CD14-positive monocyte (primary cell): ENCODE results near the gene TNFRSF9. TPM values are rescaled to one million over a fixed set of nuclear protein-coding genes. Genes with fewer than 3 reads are reported as not detected.

Source experiments
- DNase-seq, 3 donors: peaks; one replicate each; pipeline ENCODE4 v3.0.0-alpha.2; 2011 to 2022
- H2AFZ ChIP-seq: 2 replicates; pipeline ENCODE4 v1.6.0; 2012; ENCODE audit warnings: mild to moderate bottlenecking, low read depth, low read length, inconsistent platforms; ENCODE audit not compliant: insufficient read depth, poor library complexity, severe bottlenecking
- H3K27ac ChIP-seq, 2 donors: 1 replicate in 1 of 2; 2 replicates in 1 of 2; pipeline ENCODE4 v1.5.1; 2012 to 2013; ENCODE audit warnings: low read length in 2 of 2, control low read depth in 1 of 2, inconsistent platforms in 1 of 2, low read depth in 1 of 2, mild to moderate bottlenecking in 1 of 2
- H3K27me3 ChIP-seq, 2 donors: one replicate each; pipeline versions ENCODE4 v1.6.0 to v1.6.1; 2011 to 2013; ENCODE audit warnings: low read length in 2 of 2; ENCODE audit not compliant: control insufficient read depth in 2 of 2, insufficient read depth in 2 of 2
- H3K36me3 ChIP-seq, 2 donors: replicated peaks in 1 of 2; 1 replicate in 1 of 2; 2 replicates in 1 of 2; pipeline versions ENCODE4 v1.5.1 to v1.6.1; 2012 to 2013; ENCODE audit warnings: low read length in 2 of 2, control low read depth in 1 of 2, inconsistent platforms in 1 of 2, mild to moderate bottlenecking in 1 of 2; ENCODE audit not compliant: insufficient read depth in 2 of 2, control insufficient read depth in 1 of 2
- H3K4me1 ChIP-seq, 2 donors: 1 replicate in 1 of 2; 2 replicates in 1 of 2; pipeline versions ENCODE4 v1.5.1 to v1.6.1; 2012 to 2013; ENCODE audit warnings: low read length in 2 of 2, control low read depth in 1 of 2, inconsistent platforms in 1 of 2, mild to moderate bottlenecking in 1 of 2, moderate library complexity in 1 of 2; ENCODE audit not compliant: insufficient read depth in 2 of 2, control insufficient read depth in 1 of 2
- H3K4me2 ChIP-seq: replicated peaks from 2 replicates; pipeline ENCODE3; 2012; ENCODE audit warnings: low read length, moderate library complexity, mild to moderate bottlenecking; ENCODE audit not compliant: poor library complexity, severe bottlenecking; ENCODE audit errors: extremely low read depth
- H3K4me3 ChIP-seq, 3 experiments: fragments of 200-600 bp in 1 of 3; sonication (generic) in 1 of 3; replicated peaks in 1 of 3; 1 replicate in 2 of 3; 2 replicates in 1 of 3; pipeline ENCODE4 v1.5.1; 2011 to 2013; ENCODE audit warnings: low read length in 3 of 3, mild to moderate bottlenecking in 3 of 3, control low read depth in 2 of 3, low read depth in 2 of 3, inconsistent platforms in 1 of 3, moderate library complexity in 1 of 3
- H3K79me2 ChIP-seq: 2 replicates; pipeline ENCODE4 v1.6.0; 2012; ENCODE audit warnings: mild to moderate bottlenecking, control low read depth, inconsistent platforms, low read length, moderate library complexity; ENCODE audit not compliant: insufficient read depth
- H3K9ac ChIP-seq: 2 replicates; pipeline ENCODE4 v1.6.0; 2017; ENCODE audit warnings: low read length, mild to moderate bottlenecking; ENCODE audit not compliant: insufficient read depth, poor library complexity, severe bottlenecking
- H3K9me3 ChIP-seq, 2 donors: replicated peaks in 1 of 2; 1 replicate in 1 of 2; 2 replicates in 1 of 2; pipeline versions ENCODE4 v1.5.1 to v1.6.1; 2012 to 2013; ENCODE audit warnings: low read length in 2 of 2, control low read depth in 1 of 2; ENCODE audit not compliant: control insufficient read depth in 1 of 2, insufficient read depth in 1 of 2
- H4K20me1 ChIP-seq: 2 replicates; pipeline ENCODE4 v1.6.0; 2012; ENCODE audit warnings: mild to moderate bottlenecking, low read length, control low read depth, moderate library complexity; ENCODE audit not compliant: insufficient read depth
- H3K27ac Mint-ChIP-seq, 7 donors: one replicate each; pipeline ENCODE4 v1.8.0; 2020; ENCODE audit warnings: mild to moderate bottlenecking in 7 of 7, mixed read lengths in 7 of 7, moderate library complexity in 6 of 7, inconsistent platforms in 2 of 7
- H3K27me3 Mint-ChIP-seq, 3 donors: one replicate each; pipeline ENCODE4 v1.8.0; 2021 to 2022; ENCODE audit warnings: low read depth in 3 of 3, mild to moderate bottlenecking in 3 of 3, mixed read lengths in 3 of 3, moderate library complexity in 3 of 3, inconsistent platforms in 1 of 3
- H3K36me3 Mint-ChIP-seq, 2 donors: one replicate each; pipeline ENCODE4 v1.8.0; 2020; ENCODE audit warnings: mixed read lengths in 2 of 2, inconsistent platforms in 1 of 2, mild to moderate bottlenecking in 1 of 2
- H3K4me1 Mint-ChIP-seq: one replicate; pipeline ENCODE4 v1.8.0; 2020; ENCODE audit warnings: mild to moderate bottlenecking, mixed read lengths
- H3K4me3 Mint-ChIP-seq, 2 donors: one replicate each; pipeline ENCODE4 v1.8.0; 2020; ENCODE audit warnings: mild to moderate bottlenecking in 2 of 2, mixed read lengths in 2 of 2, moderate library complexity in 1 of 2
- H3K9me3 Mint-ChIP-seq, 7 donors: one replicate each; pipeline ENCODE4 v1.8.0; 2020 to 2022; ENCODE audit warnings: mixed read lengths in 7 of 7, mild to moderate bottlenecking in 6 of 7, moderate library complexity in 6 of 7, inconsistent platforms in 2 of 7
- CTCF ChIP-seq: fragments of 200-600 bp; IDR thresholded peaks from one replicate; pipeline ENCODE4 v1.8.0; 2022; ENCODE audit warnings: antibody characterized with exemption, mild to moderate bottlenecking
- whole genome bisulfite sequencing: methylation state at CpG from one replicate; pipeline ENCODE4 v1.1.5; 2013; ENCODE audit warnings: missing lambda C conversion rate; ENCODE audit not compliant: insufficient coverage; 5-methylcytosine and 5-hydroxymethylcytosine counted together
- intact Hi-C, 2 donors: fragments of 100-400 bp; cut with micrococcal nuclease; formaldehyde crosslinking; loops; one replicate each; pipeline versions ENCODE4 v1.15.0 to v1.15.1; 2023
- polyA plus RNA-seq, 3 donors: library from polyadenylated mRNA; depleted of rRNA in 1 of 3; unstranded in 2 of 3; stranded (reverse) in 1 of 3; fragments of 300-500 nt in 2 of 3; fragments of >200 nt in 1 of 3; fragmentation: Illumina TruSeq in 2 of 3; gene quantifications; 1 replicate in 2 of 3; 2 replicates in 1 of 3; pipeline ENCODE4 v1.2.3, GENCODE V29; 2012 to 2021

The TNFRSF9 gene
- polyA plus RNA-seq, 3 donors = 1.1 to 2.6 (median 2.6) TPM

- H2AFZ ChIP-seq = no peak overlapping the region
- H3K36me3 ChIP-seq = peaks cover 64 to 85% of the 10 kb centered on the region in 2 donors
- 100% methylated on average over 1 of the region's 5 CpGs for WGBS
Observed at GRCh38 chr1:7972285-7972684, 31.6 kb upstream of the TNFRSF9 start.

GRCh38 chr1:7971024-7971423 is 30.4 kb upstream of the TNFRSF9 start:
- no peak for DNase-seq

More at GRCh38 chr1:7972285-7972684, 31.6 kb upstream of the TNFRSF9 start:
- intact Hi-C loops = no loop called here
- Histone ChIP-seq H3K9me3 (no peaks in the 10 kb centered on the region), H3K4me3 (no peak overlapping the region), H3K27ac (no peak overlapping the region), H3K27me3 (no peaks in the 10 kb centered on the region), H4K20me1 (peaks cover 50% of the 10 kb centered on the region), H3K9ac (no peak overlapping the region), H3K4me2 (no peak overlapping the region), H3K79me2 (peaks cover 19% of the 10 kb centered on the region), H3K4me1 (no peaks in the 10 kb centered on the region)
- DNase-seq = no peak
- H3K36me3 Mint-ChIP-seq = peaks cover 54 to 85% of the 10 kb centered on the region in 2 donors
- no peak for TF ChIP-seq CTCF
- H3K4me3 Mint-ChIP-seq = no peak overlapping the region
- H3K4me1 Mint-ChIP-seq = no peaks in the 10 kb centered on the region
- H3K27me3 Mint-ChIP-seq = peaks cover 0 to 1% (median 0%) of the 10 kb centered on the region in 3 donors
- H3K9me3 Mint-ChIP-seq = peaks cover 0 to 2% (median 0%) of the 10 kb centered on the region in 7 donors
- no peak overlapping the region for H3K27ac Mint-ChIP-seq

More at GRCh38 chr1:7971024-7971423, 30.4 kb upstream of the TNFRSF9 start:
- no peak overlapping the region for H3K9ac ChIP-seq
- no peak for TF ChIP-seq CTCF
- H3K79me2 ChIP-seq = peaks cover 28% of the 10 kb centered on the region
- 95% methylated on average over 6 of the region's 6 CpGs for WGBS
- Mint-ChIP-seq H3K27ac (peak overlapping the region in 1 of 7 donors; percentile 11), H3K36me3 (peaks cover 54 to 87% of the 10 kb centered on the region in 2 donors), H3K4me1 (no peaks in the 10 kb centered on the region), H3K4me3 (no peak overlapping the region), H3K9me3 (peaks cover 0 to 2% (median 0%) of the 10 kb centered on the region in 7 donors), H3K27me3 (peaks cover 0 to 1% (median 0%) of the 10 kb centered on the region in 3 donors)
- no peak overlapping the region for H3K4me3 ChIP-seq
- H3K4me1 ChIP-seq = no peaks in the 10 kb centered on the region
- H4K20me1 ChIP-seq = peaks cover 48% of the 10 kb centered on the region
- peaks cover 66 to 85% of the 10 kb centered on the region in 2 donors for H3K36me3 ChIP-seq
- H2AFZ ChIP-seq = no peak overlapping the region
- H3K27ac ChIP-seq = no peak overlapping the region
- H3K4me2 ChIP-seq = no peak overlapping the region
- H3K27me3 ChIP-seq = no peaks in the 10 kb centered on the region
- no peaks in the 10 kb centered on the region for H3K9me3 ChIP-seq
- intact Hi-C loops = no loop called here
